Osteoblast (primary cell): ENCODE results near the gene FBF1. TPM values are rescaled to one million over a fixed set of nuclear protein-coding genes. Genes with fewer than 3 reads are reported as not detected.

Experiments used
- DNase-seq: peaks from one replicate; pipeline ENCODE4 v3.0.0; 2011; ENCODE audit warnings: low spot score, mixed read lengths; ENCODE audit not compliant: insufficient read length; ENCODE audit errors: missing footprints
- H2AFZ ChIP-seq: 2 replicates; pipeline ENCODE4 v1.6.0; 2011; ENCODE audit warnings: mild to moderate bottlenecking, low read length
- H3K27ac ChIP-seq: 2 replicates; pipeline ENCODE4 v1.5.1; 2011; ENCODE audit warnings: mild to moderate bottlenecking, low read depth, low read length, moderate library complexity
- H3K27me3 ChIP-seq: 2 replicates; pipeline ENCODE4 v1.6.0; 2012; ENCODE audit warnings: mild to moderate bottlenecking, control low read depth, inconsistent platforms, low read length, moderate library complexity; ENCODE audit not compliant: insufficient read depth
- H3K36me3 ChIP-seq: 2 replicates; pipeline ENCODE4 v1.5.1; 2011; ENCODE audit warnings: mild to moderate bottlenecking, low read length, control low read depth, moderate library complexity; ENCODE audit not compliant: insufficient read depth
- H3K4me1 ChIP-seq: 2 replicates; pipeline ENCODE4 v1.5.1; 2011; ENCODE audit warnings: mild to moderate bottlenecking, low read length, control low read depth, moderate library complexity; ENCODE audit not compliant: insufficient read depth
- H3K4me2 ChIP-seq: 2 replicates; pipeline ENCODE4 v1.6.0; 2011; ENCODE audit warnings: mild to moderate bottlenecking, low read length; ENCODE audit not compliant: insufficient read depth
- H3K4me3 ChIP-seq: fragments of 200-600 bp; sonication (generic); 3 replicates; pipeline ENCODE4 v1.5.1; 2012; ENCODE audit warnings: mild to moderate bottlenecking, low read length, inconsistent platforms; ENCODE audit not compliant: insufficient read depth
- H3K79me2 ChIP-seq: 2 replicates; pipeline ENCODE4 v1.6.0; 2012; ENCODE audit warnings: mild to moderate bottlenecking, low read length, control low read depth, inconsistent platforms; ENCODE audit not compliant: insufficient read depth
- H3K9me3 ChIP-seq: 2 replicates; pipeline ENCODE4 v1.5.1; 2011; ENCODE audit warnings: low read depth, low read length, control low read depth
- H4K20me1 ChIP-seq: 2 replicates; pipeline ENCODE4 v1.6.0; 2012; ENCODE audit warnings: mild to moderate bottlenecking, low read length, control low read depth; ENCODE audit not compliant: insufficient read depth
- total RNA-seq: library from RNA; depleted of rRNA; stranded (reverse); fragments of >200 nt; gene quantifications from 2 replicates; pipeline ENCODE4 v1.2.3, GENCODE V29; 2012
- TF ChIP-seq, protein P1 (sequence below): IDR thresholded peaks from 2 replicates; pipeline ENCODE4 v1.5.1; 2011; ENCODE audit warnings: mild to moderate bottlenecking, low read depth, low read length, moderate library complexity; ENCODE audit errors: extremely low read depth

FBF1 gene
- total RNA-seq, 1 donor: 14.1 TPM

DNA sequence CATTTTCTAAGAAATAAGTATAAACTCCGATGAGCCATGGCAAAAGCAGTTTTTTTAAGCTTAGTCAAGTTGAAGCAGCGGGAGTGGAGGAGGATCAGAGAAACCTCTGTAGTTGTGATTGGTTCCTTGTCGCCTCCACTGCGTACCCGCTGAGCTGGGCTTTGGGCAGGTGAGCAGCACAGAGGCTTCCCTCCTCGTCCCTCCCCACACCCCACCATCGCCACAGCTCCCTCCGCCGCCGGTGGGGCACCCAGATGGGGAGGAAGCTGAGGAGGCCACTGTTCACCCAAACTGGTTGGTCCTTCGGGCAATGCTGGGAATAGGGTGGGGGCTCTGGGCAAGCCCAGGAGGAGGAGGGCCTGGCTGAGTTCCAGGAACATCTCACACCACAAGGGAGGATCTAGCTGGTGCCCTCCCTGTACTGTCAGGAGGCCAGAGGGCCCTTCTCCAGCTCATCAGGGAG is 31.0 kb downstream of the FBF1 start:
- Histone ChIP-seq H3K27ac (no peak overlapping the region), H3K27me3 (no peaks in the 10 kb centered on the region), H3K4me1 (peaks cover 5% of the 10 kb centered on the region), H3K4me3 (no peak overlapping the region), H3K36me3 (peaks cover 8% of the 10 kb centered on the region), H3K9me3 (no peaks in the 10 kb centered on the region), H3K4me2 (no peak overlapping the region), H4K20me1 (no peaks in the 10 kb centered on the region), H3K79me2 (no peaks in the 10 kb centered on the region), H2AFZ (no peak overlapping the region)
- DNase-seq: no peak
- TF ChIP-seq, protein P1, sequence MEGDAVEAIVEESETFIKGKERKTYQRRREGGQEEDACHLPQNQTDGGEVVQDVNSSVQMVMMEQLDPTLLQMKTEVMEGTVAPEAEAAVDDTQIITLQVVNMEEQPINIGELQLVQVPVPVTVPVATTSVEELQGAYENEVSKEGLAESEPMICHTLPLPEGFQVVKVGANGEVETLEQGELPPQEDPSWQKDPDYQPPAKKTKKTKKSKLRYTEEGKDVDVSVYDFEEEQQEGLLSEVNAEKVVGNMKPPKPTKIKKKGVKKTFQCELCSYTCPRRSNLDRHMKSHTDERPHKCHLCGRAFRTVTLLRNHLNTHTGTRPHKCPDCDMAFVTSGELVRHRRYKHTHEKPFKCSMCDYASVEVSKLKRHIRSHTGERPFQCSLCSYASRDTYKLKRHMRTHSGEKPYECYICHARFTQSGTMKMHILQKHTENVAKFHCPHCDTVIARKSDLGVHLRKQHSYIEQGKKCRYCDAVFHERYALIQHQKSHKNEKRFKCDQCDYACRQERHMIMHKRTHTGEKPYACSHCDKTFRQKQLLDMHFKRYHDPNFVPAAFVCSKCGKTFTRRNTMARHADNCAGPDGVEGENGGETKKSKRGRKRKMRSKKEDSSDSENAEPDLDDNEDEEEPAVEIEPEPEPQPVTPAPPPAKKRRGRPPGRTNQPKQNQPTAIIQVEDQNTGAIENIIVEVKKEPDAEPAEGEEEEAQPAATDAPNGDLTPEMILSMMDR: no peak

DNA sequence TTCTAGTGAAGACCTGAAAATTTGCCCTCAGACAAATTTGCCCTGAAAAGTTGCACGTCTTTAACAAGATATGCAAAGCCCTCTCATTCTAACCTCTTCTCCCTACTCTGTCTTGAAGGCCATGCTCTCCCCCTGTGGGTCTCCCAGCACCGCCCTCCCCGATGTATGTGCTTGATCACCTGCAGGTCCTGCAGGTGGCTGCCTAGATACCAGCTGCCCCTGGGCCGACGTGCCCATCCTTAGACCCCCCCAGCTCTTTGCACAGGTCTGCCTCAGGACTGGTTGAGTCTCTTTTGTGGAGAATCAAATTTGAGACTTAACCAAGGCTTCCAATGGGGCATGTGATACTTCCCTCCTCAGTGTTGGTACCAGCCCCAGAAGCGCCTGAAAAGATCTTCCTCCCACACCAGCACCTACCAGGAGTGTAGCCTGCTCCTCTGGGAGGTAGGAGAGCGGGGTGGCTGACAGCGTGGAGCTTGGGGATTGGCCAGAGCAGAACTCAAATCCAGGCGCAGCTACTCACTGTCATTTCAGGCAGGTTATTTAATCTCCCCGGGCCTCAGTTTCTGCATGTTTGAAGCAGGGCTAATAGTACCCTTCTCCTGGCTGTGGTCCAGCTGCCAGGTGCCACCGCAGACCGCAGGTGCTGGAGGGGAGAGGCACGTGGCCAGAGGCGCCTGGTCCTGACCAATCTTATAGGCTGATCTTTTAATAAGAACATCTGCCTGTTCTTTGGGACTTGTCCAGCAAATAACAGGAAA is 31.6 kb downstream of the FBF1 start:
- TF ChIP-seq, protein P1: no peak
- DNase-seq: peak; percentile 78
- H3K36me3 ChIP-seq: peaks cover 8% of the 10 kb centered on the region
- no peaks in the 10 kb centered on the region for H3K27me3 ChIP-seq
- H3K4me3 ChIP-seq: no peak overlapping the region
- no peaks in the 10 kb centered on the region for H4K20me1 ChIP-seq
- no peak overlapping the region for H3K27ac ChIP-seq
- no peaks in the 10 kb centered on the region for H3K9me3 ChIP-seq
- no peak overlapping the region for H2AFZ ChIP-seq
- no peak overlapping the region for H3K4me2 ChIP-seq
- H3K4me1 ChIP-seq: peaks cover 5% of the 10 kb centered on the region
- peaks cover 3% of the 10 kb centered on the region for H3K79me2 ChIP-seq

DNA sequence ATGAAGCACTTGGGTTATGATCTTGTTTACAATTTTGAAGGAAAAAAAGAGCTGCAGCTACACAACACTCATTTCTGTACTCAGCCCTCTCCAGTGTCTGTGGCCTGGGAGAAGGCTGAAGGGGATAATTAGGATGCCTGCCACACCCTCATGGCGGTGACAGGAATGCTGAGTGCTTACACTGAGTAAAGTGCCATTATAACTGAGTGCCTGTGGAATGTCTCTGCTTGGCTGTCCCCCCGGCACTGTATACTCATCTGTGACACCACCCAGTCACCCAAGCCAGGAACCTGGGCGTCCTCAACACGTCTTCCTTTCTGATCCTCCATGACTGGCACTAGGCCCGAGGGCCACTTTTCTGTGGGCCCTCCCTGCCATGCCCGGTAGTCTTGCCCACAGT is 32.6 kb downstream of the FBF1 start:
- Histone ChIP-seq H3K4me2 (no peak overlapping the region), H3K36me3 (peaks cover 8% of the 10 kb centered on the region), H3K27me3 (no peaks in the 10 kb centered on the region), H3K79me2 (peaks cover 7% of the 10 kb centered on the region), H3K9me3 (no peaks in the 10 kb centered on the region), H3K4me1 (peaks cover 10% of the 10 kb centered on the region), H3K27ac (no peak overlapping the region), H4K20me1 (no peaks in the 10 kb centered on the region), H2AFZ (no peak overlapping the region), H3K4me3 (no peak overlapping the region)
- peak; percentile 92 for DNase-seq
- TF ChIP-seq, protein P1: no peak

DNA sequence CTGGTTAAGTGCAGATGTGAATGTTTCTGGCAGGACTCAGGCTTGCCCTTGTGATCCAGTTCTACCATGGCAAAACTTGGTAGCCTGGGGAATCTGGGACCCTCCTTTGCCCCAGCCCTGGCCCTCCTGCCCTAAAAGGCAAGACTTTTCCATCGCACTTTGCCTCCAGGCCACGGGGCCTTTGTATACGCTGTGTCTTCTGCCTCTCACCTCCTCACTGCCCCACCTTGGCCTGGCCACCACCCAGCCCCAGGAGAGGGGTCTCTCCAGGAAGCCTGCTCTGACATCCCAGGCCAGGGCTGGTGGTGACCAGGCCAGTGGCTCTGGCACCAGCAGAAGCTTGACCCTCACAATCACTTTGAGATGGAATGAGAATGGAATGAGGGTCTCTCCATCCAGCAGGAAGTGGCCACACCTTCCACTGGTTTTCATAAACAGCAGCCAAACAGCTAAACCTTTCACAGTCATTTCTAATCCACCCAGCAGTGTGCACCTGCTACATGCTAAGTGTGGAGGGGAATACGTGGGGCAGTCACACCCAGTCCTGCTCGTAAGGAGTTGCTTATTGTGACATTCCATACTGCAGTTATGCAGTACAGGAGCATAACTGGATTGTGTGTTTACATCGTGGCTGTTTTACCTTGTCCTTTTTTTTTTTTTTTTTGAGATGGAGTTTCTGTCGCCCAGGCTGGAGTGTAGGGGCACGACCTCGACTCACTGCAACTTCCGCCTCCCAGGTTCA is 34.5 kb downstream of the FBF1 start:
- no peak overlapping the region for H2AFZ ChIP-seq
- H3K9me3 ChIP-seq: no peaks in the 10 kb centered on the region
- peaks cover 7% of the 10 kb centered on the region for H3K79me2 ChIP-seq
- TF ChIP-seq, protein P1: no peak
- no peaks in the 10 kb centered on the region for H4K20me1 ChIP-seq
- peaks cover 10% of the 10 kb centered on the region for H3K4me1 ChIP-seq
- H3K4me3 ChIP-seq: no peak overlapping the region
- no peaks in the 10 kb centered on the region for H3K27me3 ChIP-seq
- H3K4me2 ChIP-seq: no peak overlapping the region
- peaks cover 12% of the 10 kb centered on the region for H3K36me3 ChIP-seq
- DNase-seq: peak; percentile 62
- H3K27ac ChIP-seq: no peak overlapping the region
